A673 (cell line): ENCODE measurements around the gene POLR1A.

ENCODE experiments used
- CTCF ChIP-seq: fragments of 300-800, 200-600 bp; sonication (generic); conservative IDR thresholded peaks from 2 replicates; pipeline ENCODE4 v1.5.1; 2017; ENCODE audit warnings: low read depth, mild to moderate bottlenecking, antibody characterized with exemption, low read length, moderate library complexity, mixed read lengths
- EZH2 ChIP-seq: fragments of 200-600 bp; sonication (generic); IDR thresholded peaks from 2 replicates; pipeline ENCODE4 v1.6.1; 2017; ENCODE audit warnings: borderline replicate concordance, low read depth, mild to moderate bottlenecking, mixed read lengths, antibody characterized with exemption, low read length; ENCODE audit not compliant: poor library complexity, severe bottlenecking

- TF ChIP-seq CTCF (no peak), EZH2 (no peak)
These were observed 38.4 kb upstream of the POLR1A start for GRCh38 chr2:86143926-86144685.
